ENCODE data around the gene MESP1.
A peak's percentile ranks its signal among the peaks of the same experiment; 100 is the strongest.
"Not testable (repeated sequence)": the region's sequence is repeated elsewhere in the genome, so short reads cannot be mapped to it uniquely, and the experiment has no call there.

The MESP1 gene

GRCh38 chr15:89782619-89782950 lies 31.5 kb upstream of the MESP1 start:
- DNase-seq (ENCODE audit: low read depth); H3K4me3 ChIP-seq (ENCODE audit: low read depth, low read length): not testable (repeated sequence)

DNA sequence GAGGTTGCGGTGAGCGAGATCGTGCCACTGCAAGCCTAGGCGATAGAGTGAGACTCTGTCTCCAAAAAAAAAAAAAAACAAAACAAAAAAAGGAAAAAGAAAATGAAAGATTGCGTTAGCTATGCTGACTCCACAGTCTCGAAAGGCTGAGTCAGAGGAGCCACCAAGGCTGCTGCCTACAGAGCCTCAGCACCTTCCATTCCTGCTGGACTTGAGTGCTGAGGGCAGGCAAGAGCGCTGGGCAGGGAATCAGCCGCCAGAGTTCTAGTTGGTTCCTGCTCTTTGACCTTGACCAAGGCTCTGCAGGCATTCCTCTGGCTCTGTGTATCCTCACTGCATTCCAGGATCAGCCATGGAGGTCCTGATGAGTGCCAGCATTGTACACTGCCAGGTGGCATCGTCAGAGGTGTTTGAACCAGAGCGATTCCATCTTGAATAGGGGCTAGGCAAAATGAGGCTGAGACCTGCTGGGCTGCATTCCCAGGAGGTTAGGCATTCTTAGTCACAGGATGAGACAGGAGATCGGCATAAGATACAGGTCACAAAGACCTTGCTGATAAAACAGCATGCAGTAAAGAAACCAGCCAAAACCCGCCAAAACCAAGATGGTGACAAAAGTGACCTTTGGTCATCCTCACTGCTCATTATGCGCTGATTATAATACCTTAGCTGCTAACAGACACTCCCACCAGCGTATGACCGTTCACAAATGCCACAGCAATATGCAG lies 31.0 kb upstream of the MESP1 start:
- H3K4me3 ChIP-seq (ENCODE audit: low read depth, low read length) = no peak overlapping the region
- no peak for DNase-seq (ENCODE audit: low read depth)

DNA sequence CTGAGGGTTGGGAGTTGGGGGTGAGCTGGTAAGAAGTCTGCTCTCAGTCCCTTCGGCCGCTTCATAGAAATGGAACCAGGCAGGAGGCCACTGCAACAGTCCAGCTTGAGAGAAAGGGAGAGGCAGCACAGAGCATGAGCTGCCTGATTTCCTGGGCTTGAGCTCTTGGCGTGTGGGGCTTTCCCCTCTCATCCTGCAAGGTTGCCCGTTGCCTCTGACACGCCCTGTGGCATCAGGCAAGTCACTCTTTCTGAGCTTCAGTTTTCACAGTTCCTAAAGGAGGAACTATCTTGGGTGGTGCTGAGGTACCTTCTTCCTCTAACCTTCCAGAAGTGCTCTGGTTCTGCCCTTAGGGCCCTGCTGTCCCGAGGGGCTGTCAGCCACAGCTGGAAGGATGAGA lies 30.0 kb upstream of the MESP1 start:
- no peak for DNase-seq (ENCODE audit: low read depth)
- H3K4me3 ChIP-seq (ENCODE audit: low read depth, low read length) = no peak overlapping the region

GRCh38 chr15:89780601-89781000 lies 29.6 kb upstream of the MESP1 start:
- no peak overlapping the region for H3K4me3 ChIP-seq (ENCODE audit: low read depth, low read length)
- no peak for DNase-seq (ENCODE audit: low read depth)

DNA sequence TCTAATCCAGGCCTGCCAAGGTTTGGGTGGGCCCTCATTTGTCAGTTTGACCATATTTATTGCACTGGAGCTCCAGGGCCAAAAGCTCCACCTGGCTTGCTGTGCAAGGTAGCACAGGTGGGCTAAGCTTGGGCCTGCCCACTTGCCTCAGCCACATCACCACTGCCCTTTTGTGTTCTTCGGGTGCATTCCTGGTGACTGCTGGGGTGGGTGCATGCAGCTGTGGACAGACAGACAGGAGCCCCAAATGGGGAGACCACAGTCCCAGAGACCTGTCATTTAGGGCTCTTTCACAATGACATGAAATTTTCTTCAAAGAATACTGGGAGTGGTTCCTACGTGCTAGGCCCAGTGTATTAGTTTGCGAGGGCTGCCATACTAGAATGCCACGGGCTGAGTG lies 27.8 kb upstream of the MESP1 start:
- no peak for DNase-seq (ENCODE audit: low read depth)
- no peak overlapping the region for H3K4me3 ChIP-seq (ENCODE audit: low read depth, low read length)

DNA sequence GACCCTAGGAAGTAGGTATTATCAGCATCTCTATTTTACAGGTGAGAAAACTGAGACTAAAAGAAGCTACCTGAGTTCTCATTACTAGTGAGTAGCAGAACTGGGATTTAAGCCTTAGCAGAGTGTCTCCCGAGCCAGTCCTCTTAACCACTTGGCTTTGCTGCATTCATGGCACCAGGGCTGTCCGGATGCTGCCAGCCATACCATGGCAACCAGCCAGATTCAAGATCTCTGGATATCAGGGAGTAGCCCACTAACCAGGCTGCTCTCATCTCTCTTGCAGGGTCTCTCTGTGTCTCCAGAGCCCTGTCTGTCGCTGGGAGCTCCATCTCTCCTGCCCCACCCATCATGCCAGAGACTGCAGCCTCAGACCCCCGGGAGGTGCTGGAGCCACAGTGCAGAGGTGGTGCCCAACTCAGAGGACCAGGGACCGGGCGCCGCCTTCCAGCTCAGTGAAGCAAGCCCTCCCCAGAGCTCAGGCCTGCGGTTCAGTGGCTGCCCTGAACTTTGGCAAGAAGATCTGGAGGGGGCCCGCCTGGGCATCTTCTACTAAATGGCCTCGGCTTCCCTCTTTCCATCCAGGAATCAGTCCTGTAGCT lies 26.8 kb upstream of the MESP1 start:
- H3K4me3 ChIP-seq (ENCODE audit: low read depth, low read length) = no peak overlapping the region
- DNase-seq (ENCODE audit: low read depth) = no peak

- peak overlapping the region; percentile 46 for H3K4me3 ChIP-seq (ENCODE audit: low read depth, low read length)
- DNase-seq (ENCODE audit: low read depth) = no peak
Observed at GRCh38 chr15:89777073-89777751, 26.2 kb upstream of the MESP1 start.

- DNase-seq (ENCODE audit: low read depth) = no peak
Observed at GRCh38 chr15:89776274-89777072, 25.4 kb upstream of the MESP1 start, which contains the start of gene MESP2. TSS of gene MESP2 (plus strand) at chr15:89776332. CDS start at chr15:89776358, 26 bp downstream.

DNA sequence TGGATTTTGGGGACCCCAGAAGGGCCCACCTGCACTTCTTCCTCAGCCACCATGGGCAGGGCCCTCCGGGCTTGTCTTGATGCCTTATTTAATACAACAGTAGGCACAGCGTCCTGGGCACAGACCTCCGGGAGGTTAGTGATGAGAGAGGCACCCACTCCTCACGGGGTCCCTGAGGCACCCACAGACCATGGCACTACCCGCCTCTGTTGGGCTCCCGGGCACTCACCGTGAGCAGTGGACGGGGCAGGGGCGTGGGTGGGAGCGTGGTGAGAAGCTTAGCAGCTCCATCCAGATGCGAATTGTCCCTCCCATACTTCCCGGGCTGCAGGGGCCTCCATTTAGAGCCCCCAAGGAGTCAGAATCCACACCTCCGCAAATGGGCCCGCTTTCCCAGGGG lies 24.8 kb upstream of the MESP1 start:
- DNase-seq (ENCODE audit: low read depth) = no peak
- peak overlapping the region; percentile 46 for H3K4me3 ChIP-seq (ENCODE audit: low read depth, low read length)

More at GRCh38 chr15:89776274-89777072, 25.4 kb upstream of the MESP1 start, which contains the start of gene MESP2:
- peak within 1 kb of the TSS; percentile 46 for H3K4me3 ChIP-seq (ENCODE audit: low read depth, low read length)

GRCh38 chr15:89774492-89774891 lies 23.4 kb upstream of the MESP1 start:
- no peak overlapping the region for H3K4me3 ChIP-seq (ENCODE audit: low read depth, low read length)
- no peak for DNase-seq (ENCODE audit: low read depth)

DNA sequence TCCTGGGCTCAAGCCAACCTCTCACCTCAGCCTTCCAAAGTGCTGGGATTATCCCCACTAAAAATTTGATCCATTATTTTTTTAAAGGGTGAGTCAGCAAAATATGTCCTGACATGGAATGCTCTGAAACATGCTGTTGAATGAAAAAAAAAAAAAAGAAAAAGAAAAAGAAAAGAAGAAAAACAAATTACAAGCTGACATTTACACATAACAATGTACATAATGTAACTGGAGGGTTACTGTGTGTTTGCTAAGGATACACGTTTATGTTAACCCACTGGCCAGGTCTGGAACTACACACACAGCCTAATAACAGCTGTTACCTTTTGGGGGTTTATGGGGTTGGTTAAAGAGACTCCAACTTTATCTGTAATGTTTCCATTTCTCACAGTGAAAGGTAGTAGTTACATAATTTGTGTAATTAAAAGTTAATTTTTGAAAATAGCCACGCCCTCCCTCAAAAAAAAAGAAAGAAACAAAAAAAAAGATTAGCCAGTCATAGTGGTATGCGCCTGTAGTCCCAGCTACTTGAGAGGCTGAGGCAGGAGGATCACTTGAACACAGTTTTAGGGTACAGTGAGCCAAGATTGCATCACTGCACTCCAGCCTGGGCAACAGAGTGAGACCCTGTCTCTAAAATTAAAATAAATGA lies 22.0 kb upstream of the MESP1 start:
- DNase-seq (ENCODE audit: low read depth) = no peak
- H3K4me3 ChIP-seq (ENCODE audit: low read depth, low read length) = no peak overlapping the region

DNA sequence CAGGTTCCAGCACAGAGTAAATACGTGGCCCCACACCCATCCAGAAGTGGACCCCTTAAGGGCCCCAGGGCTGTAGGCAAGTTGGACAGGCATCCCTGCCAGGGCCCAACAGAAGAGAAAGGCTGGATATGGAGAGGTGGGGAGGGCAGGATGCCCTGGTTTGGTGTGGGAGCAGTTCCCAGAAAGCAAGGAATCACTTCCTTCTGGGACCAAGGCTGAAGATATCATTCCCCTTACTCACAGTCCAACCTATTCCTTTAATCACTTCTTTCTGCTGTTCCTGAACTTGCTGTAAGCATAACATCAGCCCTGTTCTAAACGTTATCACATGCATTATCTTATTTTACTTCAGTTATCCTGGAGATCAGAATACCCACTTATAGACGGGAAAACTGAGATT lies 19.0 kb upstream of the MESP1 start:
- H3K4me3 ChIP-seq (ENCODE audit: low read depth, low read length) = no peak overlapping the region
- no peak for DNase-seq (ENCODE audit: low read depth)

DNA sequence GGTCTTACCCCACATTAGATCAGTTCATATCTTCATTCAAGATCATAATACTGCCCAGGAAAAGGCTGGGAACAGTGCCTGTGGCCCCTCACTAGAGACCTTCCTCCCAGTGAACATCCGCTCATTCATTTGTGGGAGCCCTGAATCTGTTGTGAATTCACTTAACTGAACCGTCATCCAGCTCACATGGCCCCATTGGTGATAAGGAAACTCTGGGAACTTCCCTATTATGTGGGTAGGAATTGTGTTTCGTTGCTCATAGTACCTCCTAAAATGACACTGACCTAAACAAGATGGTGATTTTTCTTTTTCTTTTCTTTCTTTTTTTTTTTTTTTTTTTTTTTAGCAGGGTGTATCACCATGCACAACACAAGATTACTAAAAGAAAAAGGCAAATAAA lies 18.3 kb upstream of the MESP1 start:
- DNase-seq (ENCODE audit: low read depth) = no peak
- no peak overlapping the region for H3K4me3 ChIP-seq (ENCODE audit: low read depth, low read length)

GRCh38 chr15:89768071-89768500 lies 17.0 kb upstream of the MESP1 start:
- DNase-seq (ENCODE audit: low read depth) = no peak
- no peak overlapping the region for H3K4me3 ChIP-seq (ENCODE audit: low read depth, low read length)

DNA sequence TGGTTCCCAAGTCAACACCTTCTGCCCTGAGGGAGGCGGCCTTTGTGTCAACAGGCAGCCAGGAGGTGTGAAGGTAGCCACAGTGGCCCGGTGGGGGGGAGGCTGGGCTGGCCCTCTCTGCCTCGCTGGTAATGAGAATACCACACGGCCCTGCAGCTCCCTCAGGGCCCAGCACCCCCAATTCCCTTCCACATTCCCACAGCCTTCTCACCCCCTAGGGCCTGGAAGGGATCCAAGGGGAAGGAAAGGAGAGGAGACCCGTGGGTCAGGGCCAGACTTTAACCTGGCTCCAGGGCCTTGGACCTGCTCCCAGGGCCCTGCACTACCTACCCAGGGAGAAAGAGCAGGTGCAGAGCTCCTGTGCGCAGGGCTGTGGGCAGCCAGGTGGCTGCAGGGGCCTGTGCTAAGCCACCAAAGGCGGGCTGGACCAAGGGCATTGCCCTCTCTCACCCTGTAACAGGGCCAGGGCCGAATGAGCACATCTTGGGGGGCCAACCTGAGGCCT lies 16.4 kb upstream of the MESP1 start:
- no peak overlapping the region for H3K4me3 ChIP-seq (ENCODE audit: low read depth, low read length)
- DNase-seq (ENCODE audit: low read depth) = no peak

DNA sequence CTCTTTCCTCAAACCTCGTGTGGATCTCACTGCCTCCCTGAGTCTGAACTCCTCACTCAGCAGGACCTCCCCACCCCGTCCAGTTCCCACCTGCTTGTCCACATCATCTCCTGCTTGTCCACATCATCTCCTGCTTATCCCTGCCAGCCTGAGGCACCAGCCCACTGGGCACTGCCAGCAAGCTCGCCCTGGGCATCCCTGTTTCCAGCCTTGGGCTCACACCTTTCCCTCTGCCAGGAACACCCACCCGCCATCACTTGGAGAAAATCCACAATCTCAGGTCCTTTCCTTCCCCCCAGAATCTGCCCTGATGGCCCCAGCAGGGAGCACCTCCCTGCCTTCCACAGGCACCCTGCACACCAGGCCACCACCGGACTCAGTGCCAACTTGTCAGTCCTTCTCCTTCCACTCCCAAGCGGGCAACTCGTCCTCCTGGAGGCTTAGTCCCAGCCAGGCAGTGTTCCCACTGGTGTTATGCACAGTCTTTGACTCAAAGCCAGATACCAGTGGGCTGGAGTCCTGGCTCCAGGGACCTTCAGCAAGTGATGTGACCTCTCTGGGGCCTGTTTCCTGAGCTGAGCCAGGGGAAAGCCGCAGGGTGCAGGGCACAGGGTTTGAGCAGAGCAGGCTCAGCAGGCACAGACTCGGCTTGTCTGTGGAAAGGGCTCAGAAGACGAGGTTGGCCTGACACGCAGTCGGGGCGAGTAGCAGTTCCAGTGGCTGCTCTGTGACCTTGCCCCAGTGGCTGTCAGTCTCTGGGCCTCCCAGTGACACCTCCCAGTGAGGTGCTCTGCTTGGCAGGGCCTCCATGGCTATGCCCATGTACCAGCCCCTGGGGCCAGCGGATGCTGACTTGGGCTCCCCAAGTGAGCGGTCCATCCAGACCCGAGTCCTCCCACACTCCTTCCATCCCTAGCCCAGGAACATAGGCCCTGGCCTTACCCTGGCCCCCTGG lies 15.6 kb upstream of the MESP1 start:
- no peak overlapping the region for H3K4me3 ChIP-seq (ENCODE audit: low read depth, low read length)
- DNase-seq (ENCODE audit: low read depth) = no peak

- DNase-seq (ENCODE audit: low read depth) = no peak
Observed at GRCh38 chr15:89765694-89766093, 14.6 kb upstream of the MESP1 start.

DNA sequence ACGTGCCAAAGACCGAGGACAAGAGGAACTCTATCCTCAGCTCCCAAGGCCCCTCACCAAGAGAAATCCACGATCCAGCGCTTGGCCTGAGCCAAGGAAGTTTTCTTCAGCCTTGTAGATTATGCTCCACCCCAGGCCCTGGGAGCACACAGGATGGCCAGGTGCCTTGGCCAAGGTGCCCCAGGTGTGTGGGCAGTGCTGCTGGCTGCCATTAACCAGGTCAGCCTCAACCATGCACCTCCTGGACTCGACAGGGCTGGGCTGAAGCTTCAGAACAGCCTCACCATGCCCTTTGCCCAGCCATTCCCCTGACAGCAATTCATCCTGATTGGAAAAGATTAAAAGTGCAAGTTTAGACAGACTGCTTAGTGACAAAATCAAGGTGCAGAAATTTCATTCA lies 10.9 kb upstream of the MESP1 start:
- DNase-seq (ENCODE audit: low read depth) = no peak

More at GRCh38 chr15:89765694-89766093, 14.6 kb upstream of the MESP1 start:
- no peak overlapping the region for H3K4me3 ChIP-seq (ENCODE audit: low read depth, low read length)

More for the DNA sequence above, 10.9 kb upstream of the MESP1 start:
- H3K4me3 ChIP-seq (ENCODE audit: low read depth, low read length) = no peak overlapping the region

Data from skeletal muscle cell (primary cell).